ENCODE results near the gene TRIM52.
A peak's percentile ranks its signal among the peaks of the same experiment; 100 is the strongest.

The TRIM52 gene

DNA sequence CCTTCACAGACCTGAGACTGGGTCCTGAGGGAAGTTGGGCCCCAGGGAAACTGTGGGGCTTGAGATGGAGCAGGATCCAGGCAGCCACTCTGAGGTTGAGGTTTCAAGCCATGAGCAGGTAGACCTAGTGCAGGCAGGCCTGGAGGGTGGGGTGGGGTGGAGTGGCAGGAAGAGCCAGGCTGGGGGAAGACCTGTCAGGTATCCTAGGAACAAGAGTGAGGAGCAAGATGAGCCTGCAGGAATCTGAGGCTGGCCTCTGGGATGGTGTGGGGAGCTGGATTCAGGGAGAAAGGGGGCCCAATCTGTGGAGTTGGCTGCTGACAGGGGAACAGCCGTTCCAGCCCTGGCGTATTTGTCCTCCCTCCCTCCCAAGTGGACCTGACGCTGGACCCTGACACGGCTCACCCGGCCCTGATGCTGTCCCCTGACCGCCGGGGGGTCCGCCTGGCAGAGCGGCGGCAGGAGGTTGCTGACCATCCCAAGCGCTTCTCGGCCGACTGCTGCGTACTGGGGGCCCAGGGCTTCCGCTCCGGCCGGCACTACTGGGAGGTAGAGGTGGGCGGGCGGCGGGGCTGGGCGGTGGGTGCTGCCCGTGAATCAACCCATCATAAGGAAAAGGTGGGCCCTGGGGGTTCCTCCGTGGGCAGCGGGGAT is 27.0 kb downstream of the TRIM52 start:
- no peak for DNase-seq (ENCODE audit: low read depth in 2 of 2)

DNA sequence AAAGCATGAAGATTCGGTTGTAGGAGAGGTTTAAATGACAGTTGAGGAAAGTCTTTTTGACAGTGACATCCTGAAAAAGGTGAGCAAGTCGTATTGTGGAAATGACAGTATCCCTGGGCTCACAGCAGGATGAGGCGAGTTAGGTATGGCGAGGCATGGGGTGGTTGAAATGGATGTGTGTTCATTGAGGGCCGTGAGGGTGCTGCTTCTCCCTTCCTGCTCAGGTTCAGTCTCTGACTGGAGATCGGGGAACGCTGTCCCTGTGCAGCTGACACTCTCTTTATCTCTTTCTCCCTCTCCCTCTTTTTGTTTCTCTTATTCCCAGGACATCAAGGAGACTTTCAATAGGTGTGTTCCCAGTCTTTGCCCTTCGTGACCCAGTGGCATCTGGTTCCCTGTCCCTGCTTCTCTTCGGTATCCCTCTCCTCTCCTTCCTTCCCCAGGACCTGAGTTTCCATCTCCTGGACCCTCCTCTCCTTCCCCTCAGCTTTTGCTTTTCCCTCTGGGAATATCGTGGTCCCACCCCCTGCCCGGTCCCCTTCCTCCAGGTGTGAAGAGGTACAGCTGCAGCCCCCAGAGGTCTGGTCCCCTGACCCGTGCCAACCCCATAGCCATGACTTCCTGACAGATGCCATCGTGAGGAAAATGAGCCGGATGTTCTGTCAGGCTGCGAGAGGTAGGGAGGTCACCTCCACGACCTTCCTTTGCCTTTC is 27.7 kb downstream of the TRIM52 start:
- no peak for DNase-seq (ENCODE audit: low read depth in 2 of 2)

GRCh38 chr5:181232593-181232992 is 28.4 kb downstream of the TRIM52 start:
- DNase-seq (ENCODE audit: low read depth in 2 of 2) = no peak

DNA sequence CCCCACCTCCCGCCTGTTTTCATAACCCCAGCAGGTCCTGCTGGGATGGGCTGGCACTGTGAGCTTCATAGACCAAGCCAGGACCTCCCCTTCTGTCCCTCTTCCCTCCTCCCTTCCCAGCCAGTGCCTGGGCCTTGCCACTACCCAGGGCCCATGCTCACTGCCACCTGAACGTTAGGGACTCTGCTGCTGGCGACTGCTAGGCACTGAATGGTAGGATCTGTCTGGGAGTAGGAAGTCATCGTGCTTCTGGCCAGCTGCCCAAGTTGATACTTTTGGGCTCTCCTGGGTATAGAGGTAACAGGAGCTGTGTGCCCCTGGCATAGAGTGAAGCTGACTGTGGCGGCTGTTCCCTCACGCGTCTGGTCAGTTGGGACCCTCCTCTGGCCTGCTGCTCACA is 29.5 kb downstream of the TRIM52 start:
- DNase-seq (ENCODE audit: low read depth in 2 of 2) = no peak

DNA sequence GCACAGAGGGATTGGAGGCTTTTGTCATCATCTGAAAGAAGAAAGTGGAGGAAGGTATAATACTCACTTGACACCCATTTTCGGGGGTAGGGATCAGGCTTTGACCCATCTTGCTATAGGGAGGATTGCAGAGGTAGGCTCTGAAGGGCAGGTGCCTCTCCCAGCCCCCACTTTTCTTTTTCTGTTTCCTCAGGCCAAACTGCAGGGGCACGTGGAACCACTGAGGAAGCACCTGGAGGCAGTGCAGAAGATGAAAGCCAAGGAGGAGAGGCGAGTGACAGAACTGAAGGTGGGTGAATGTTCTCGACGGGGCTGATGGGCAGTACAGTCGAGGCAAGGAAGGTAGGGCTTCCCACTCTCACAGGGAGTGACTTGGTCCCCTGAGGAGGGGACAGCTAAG is 30.4 kb downstream of the TRIM52 start:
- DNase-seq (ENCODE audit: low read depth in 2 of 2) = no peak

GRCh38 chr5:181229996-181230395 is 30.9 kb downstream of the TRIM52 start:
- DNase-seq (ENCODE audit: low read depth in 2 of 2) = no peak

- peak in 1 of 2 donors; percentile 27 for DNase-seq (ENCODE audit: low read depth in 2 of 2)
Measured at GRCh38 chr5:181224390-181225229, 36.3 kb downstream of the TRIM52 start.

- no peak for DNase-seq (ENCODE audit: low read depth in 2 of 2)
Measured at GRCh38 chr5:181223729-181224389, 37.1 kb downstream of the TRIM52 start.

DNA sequence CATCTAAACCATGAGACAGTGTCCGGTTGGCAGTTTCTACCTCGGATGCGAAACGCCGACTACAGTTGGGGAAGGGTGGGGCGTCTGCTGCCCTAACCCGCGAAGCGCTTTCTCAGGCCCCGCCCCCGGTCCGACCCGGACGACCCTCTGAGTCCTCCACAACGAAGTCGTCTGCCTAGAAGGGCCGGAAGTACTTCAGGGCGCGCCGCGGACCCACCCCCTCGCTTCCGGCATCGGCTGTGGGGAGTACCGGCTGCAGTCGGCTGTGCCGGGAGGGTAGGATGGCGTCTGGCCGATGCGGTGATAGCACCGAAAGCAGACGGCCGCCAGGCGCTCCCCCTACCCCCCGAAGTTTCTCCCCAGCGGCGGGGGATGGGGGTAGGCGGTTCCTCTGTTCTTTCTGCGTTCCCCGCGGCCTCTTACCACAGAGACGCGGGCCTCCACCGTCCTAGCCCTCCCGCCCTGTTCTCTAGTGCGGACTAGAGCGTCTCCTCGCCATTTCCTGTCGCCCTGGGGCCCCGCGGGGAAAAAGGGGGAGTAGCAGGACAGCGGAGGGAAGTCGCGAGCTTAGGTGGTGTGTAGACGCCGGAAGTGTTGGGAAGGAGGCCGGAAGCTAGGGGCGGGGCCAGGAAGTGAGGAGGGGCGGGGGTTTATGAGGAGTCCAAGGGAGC is 37.8 kb downstream of the TRIM52 start, which contains the start of gene TRIM41:
TRIM41 (plus strand) TSS at position 224 of the 671 bp plus-strand sequence. CDS start 719 bp downstream, outside the sequence.
- DNase-seq (ENCODE audit: low read depth in 2 of 2) = peak; percentile 96 to 98

DNA sequence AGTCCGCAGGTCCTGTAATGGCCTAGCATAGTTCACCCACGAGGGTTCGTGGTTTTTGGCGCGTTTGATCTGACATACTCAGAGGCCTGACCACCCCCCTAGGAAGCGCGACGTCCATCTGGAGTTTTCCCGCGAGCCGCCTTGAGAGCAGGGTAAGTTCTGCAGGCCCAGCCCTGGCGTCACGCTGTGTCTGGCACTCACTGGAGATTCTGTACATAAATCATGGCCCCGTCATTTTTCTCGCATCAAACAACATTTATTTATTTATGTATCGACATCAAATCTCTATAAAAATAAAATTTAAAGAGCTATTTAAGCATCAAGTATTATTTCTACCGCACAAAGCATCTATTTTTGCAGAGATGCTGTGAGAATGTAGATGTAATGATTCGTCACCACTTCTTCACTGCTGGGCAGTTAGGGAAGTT is 38.3 kb downstream of the TRIM52 start:
- peak in 1 of 2 donors; percentile 25 for DNase-seq (ENCODE audit: low read depth in 2 of 2)

- DNase-seq (ENCODE audit: low read depth in 2 of 2) = peak; percentile 84 to 96
Measured at GRCh38 chr5:181221792-181222629, 38.9 kb downstream of the TRIM52 start.

DNA sequence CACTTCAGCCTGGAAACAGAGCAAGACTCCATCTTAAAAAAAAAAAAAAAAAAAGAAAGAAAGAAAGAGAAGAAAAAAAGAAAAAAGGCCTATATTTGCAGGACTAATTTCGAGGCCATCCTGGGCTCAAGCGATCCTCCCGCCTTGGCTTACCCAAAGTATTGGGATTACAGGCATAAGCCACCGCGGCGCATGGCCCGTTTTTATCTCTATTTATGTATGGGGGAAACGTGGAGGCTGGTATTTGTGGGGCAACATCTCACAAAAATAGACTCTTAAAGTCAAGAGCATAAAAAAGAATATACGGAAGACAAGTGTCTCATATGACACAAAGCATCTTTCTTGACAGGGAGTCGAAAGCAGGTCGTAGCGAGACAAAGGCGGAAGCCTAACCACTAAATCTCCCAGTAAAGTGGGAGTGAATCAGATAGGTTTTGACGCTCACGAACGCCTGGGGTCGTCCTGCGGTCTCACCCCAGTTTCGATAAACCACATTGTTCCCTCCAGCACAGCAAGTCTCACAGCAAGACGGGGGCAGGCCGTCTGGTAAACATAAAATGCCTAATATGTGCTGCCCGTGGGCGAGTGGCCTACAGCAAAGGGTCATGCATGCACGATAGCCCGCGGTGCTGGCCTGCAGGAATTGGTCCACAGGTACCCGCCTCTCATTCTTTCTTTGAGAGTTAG is 39.7 kb downstream of the TRIM52 start:
- DNase-seq (ENCODE audit: low read depth in 2 of 2) = peak; percentile 52 to 60

DNA sequence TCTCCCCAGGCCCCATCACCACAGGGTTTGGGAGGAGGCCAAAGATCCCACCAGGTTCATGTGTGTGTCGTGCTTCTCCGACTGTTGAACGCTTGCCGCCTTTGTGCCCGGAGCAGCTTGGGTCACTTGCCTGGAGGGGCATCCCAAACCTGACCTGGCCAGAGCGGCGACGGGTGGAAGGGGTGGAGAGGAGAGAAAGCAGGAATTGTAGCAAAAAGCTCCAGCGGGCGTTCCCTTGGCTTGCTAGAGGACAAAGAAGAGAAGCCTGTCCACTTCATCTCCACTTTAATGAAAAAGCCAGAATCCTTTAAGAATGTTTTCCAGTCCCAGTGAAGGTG is 40.8 kb downstream of the TRIM52 start:
- no peak for DNase-seq (ENCODE audit: low read depth in 2 of 2)

- DNase-seq (ENCODE audit: low read depth in 2 of 2) = no peak
Measured at GRCh38 chr5:181219262-181220177, 41.4 kb downstream of the TRIM52 start.

GRCh38 chr5:181218795-181219124 is 42.2 kb downstream of the TRIM52 start:
- no peak for DNase-seq (ENCODE audit: low read depth in 2 of 2)

DNA sequence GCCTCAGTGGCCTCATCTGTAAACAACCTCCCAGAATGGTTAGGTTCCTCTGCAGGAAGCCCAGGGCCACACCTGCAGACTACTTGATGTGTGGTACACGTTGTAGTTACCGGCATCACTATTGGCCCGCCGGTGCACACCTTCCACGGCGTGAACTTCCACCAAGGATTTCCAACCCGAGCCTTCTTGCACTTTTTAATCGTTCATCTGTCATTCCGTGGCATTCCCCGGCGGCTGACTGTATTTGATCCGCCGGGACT is 43.2 kb downstream of the TRIM52 start:
- DNase-seq (ENCODE audit: low read depth in 2 of 2) = peak; percentile 26 to 36

GRCh38 chr5:181217111-181217802 is 43.7 kb downstream of the TRIM52 start:
- DNase-seq (ENCODE audit: low read depth in 2 of 2) = peak; percentile 34 to 55
